Gastroesophageal sphincter (tissue), 4 donors: ENCODE data around the gene ABL1. TPM values are rescaled to one million over a fixed set of nuclear protein-coding genes. Genes with fewer than 3 reads are reported as not detected.

Experiments used
- ATAC-seq: fragments of 150-250 bp; one replicate; pipeline ENCODE4 v1.9.1; 2016; ENCODE audit warnings: mild to moderate bottlenecking, moderate library complexity
- H3K27ac ChIP-seq, 4 donors: fragments of 200-600 bp; sonication (generic) in 3 of 4; 1 replicate in 3 of 4; 2 replicates in 1 of 4; pipeline ENCODE4 v1.5.1; 2016 to 2019
- H3K27me3 ChIP-seq: fragments of 200-600 bp; sonication (generic); one replicate; pipeline ENCODE4 v1.5.1; 2019
- H3K36me3 ChIP-seq, 2 donors: fragments of 200-600 bp; sonication (generic); one replicate each; pipeline ENCODE4 v1.5.1; 2019; ENCODE audit warnings: control low read depth in 1 of 2
- H3K4me1 ChIP-seq, 3 donors: fragments of 200-600 bp; sonication (generic); 1 replicate in 2 of 3; 2 replicates in 1 of 3; pipeline ENCODE4 v1.5.1; 2016 to 2019; ENCODE audit warnings: control low read depth in 2 of 3
- H3K4me3 ChIP-seq, 2 donors: fragments of 200-600 bp; sonication (generic); one replicate each; pipeline ENCODE4 v1.5.1; 2019; ENCODE audit warnings: mild to moderate bottlenecking in 1 of 2, moderate library complexity in 1 of 2
- H3K9me3 ChIP-seq, 3 donors: fragments of 200-600 bp; sonication (generic); one replicate each; pipeline ENCODE4 v1.5.1; 2017 to 2019; ENCODE audit warnings: control low read depth in 2 of 3
- EP300 ChIP-seq: sonication (generic); formaldehyde crosslinking; IDR thresholded peaks from one replicate; pipeline ENCODE4 v1.6.1; 2017; ENCODE audit warnings: antibody characterized with exemption, mild to moderate bottlenecking
- POLR2A ChIP-seq, 2 donors: fragments of 450-650 bp; IDR thresholded peaks; one replicate each; pipeline ENCODE4 v1.6.1; 2017; ENCODE audit warnings: antibody characterized with exemption in 2 of 2, mild to moderate bottlenecking in 2 of 2, moderate library complexity in 1 of 2
- POLR2AphosphoS5 ChIP-seq: sonication (generic); formaldehyde crosslinking; IDR thresholded peaks from one replicate; pipeline ENCODE4 v1.6.1; 2017; ENCODE audit warnings: antibody characterized with exemption
- WGBS, 2 donors: methylation state at CpG; one replicate each; pipeline ENCODE4 v1.1.5; 2018; ENCODE audit warnings: low coverage in 1 of 2; 5-methylcytosine and 5-hydroxymethylcytosine counted together
- total RNA-seq, 4 donors: library from RNA; depleted of rRNA; stranded (reverse); fragments of >200 nt; gene quantifications; one replicate each; pipeline ENCODE4 v1.1.0, GENCODE V29; 2016
- TF ChIP-seq, protein P1 (sequence below), 4 experiments: fragments of 200-600 bp in 2 of 4; fragments of 450-650 bp in 2 of 4; sonication (generic) in 1 of 4; IDR thresholded peaks; one replicate each; pipeline ENCODE4 v1.5.1; 2017 to 2019; ENCODE audit warnings: antibody characterized with exemption in 4 of 4, mild to moderate bottlenecking in 2 of 4, moderate library complexity in 2 of 4

The ABL1 gene
- total RNA-seq, 4 donors from 2014 or later: 81.4 to 147 (median 125) TPM

DNA sequence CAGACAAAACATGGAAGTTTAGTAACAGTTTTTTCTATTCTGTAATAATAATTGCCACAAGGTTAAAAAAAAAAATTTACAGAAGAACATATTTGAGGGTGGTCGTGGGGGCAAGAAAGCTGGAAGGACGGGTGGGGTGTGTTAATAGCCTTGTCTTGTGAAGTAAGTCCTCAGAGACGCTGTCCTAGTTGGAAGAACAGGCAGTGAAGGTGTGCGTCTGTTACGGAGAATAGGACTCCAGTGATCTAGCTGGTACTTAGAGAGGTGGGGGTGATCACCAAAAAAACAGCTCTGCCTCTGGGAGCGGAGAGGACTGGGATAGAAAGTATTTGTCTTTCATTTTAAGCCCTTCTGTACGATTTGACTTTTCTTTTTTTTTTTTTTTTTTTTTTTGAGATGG lies 17.7 kb downstream of the ABL1 start:
- Histone ChIP-seq H3K27ac (peak overlapping the region in 3 of 4 donors; percentile 6 to 98 (median 95)), H3K27me3 (no peaks in the 10 kb centered on the region), H3K9me3 (no peaks in the 10 kb centered on the region), H3K36me3 (peaks cover 0 to 40% of the 10 kb centered on the region in 2 donors), H3K4me1 (peaks cover 2 to 85% (median 19%) of the 10 kb centered on the region in 3 donors), H3K4me3 (no peak overlapping the region)
- no peak for ATAC-seq
- WGBS, 2 donors: 53 to 60% methylated on average over 7 of the region's 7 CpGs
- TF ChIP-seq EP300 (no peak), POLR2AphosphoS5 (no peak)

DNA sequence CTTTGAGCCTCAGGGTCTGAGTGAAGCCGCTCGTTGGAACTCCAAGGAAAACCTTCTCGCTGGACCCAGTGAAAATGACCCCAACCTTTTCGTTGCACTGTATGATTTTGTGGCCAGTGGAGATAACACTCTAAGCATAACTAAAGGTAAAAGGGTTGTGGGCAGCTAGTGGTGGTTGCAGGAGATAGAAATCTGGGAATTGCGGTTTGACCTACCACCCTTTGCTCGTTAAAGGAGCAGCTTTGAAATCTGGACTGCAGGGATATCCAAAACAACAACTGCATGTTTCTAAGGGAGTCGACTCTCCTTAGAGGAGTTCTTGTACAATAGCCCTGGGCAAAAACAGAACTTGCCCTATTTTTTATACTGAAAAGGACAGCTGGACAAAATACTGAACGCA lies 19.0 kb downstream of the ABL1 start:
- H3K27me3 ChIP-seq: no peaks in the 10 kb centered on the region
- WGBS, 2 donors: 70 to 82% methylated on average over 8 of the region's 8 CpGs
- H3K4me1 ChIP-seq: peaks cover 6 to 85% (median 18%) of the 10 kb centered on the region in 3 donors
- no peak overlapping the region for H3K4me3 ChIP-seq
- peak overlapping the region in 2 of 4 donors; percentile 49 to 98 for H3K27ac ChIP-seq
- no peaks in the 10 kb centered on the region for H3K9me3 ChIP-seq
- TF ChIP-seq POLR2AphosphoS5: no peak
- TF ChIP-seq, protein P1, sequence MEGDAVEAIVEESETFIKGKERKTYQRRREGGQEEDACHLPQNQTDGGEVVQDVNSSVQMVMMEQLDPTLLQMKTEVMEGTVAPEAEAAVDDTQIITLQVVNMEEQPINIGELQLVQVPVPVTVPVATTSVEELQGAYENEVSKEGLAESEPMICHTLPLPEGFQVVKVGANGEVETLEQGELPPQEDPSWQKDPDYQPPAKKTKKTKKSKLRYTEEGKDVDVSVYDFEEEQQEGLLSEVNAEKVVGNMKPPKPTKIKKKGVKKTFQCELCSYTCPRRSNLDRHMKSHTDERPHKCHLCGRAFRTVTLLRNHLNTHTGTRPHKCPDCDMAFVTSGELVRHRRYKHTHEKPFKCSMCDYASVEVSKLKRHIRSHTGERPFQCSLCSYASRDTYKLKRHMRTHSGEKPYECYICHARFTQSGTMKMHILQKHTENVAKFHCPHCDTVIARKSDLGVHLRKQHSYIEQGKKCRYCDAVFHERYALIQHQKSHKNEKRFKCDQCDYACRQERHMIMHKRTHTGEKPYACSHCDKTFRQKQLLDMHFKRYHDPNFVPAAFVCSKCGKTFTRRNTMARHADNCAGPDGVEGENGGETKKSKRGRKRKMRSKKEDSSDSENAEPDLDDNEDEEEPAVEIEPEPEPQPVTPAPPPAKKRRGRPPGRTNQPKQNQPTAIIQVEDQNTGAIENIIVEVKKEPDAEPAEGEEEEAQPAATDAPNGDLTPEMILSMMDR (IDR thresholded peaks at IDR 0.05): no peak
- TF ChIP-seq POLR2A (IDR thresholded peaks at IDR 0.05): no peak
- no peak for TF ChIP-seq EP300
- peaks cover 0 to 47% of the 10 kb centered on the region in 2 donors for H3K36me3 ChIP-seq
- ATAC-seq: no peak

GRCh38 chr9:130854835-130855234 lies 19.8 kb downstream of the ABL1 start:
- H3K27ac ChIP-seq: peak overlapping the region in 1 of 4 donors; percentile 83
- peaks cover 8 to 85% (median 16%) of the 10 kb centered on the region in 3 donors for H3K4me1 ChIP-seq
- H3K36me3 ChIP-seq: peaks cover 0 to 49% of the 10 kb centered on the region in 2 donors
- H3K4me3 ChIP-seq: no peak overlapping the region
- TF ChIP-seq, protein P1 (IDR thresholded peaks at IDR 0.05): no peak
- peak in 1 of 2 donors; percentile 11 for TF ChIP-seq POLR2A (IDR thresholded peaks at IDR 0.05)
- no peak for TF ChIP-seq POLR2AphosphoS5
- no peak for TF ChIP-seq EP300
- H3K9me3 ChIP-seq: no peaks in the 10 kb centered on the region
- 96 to 100% methylated on average over 1 to 4 of the region's 9 CpGs for WGBS, 2 donors
- H3K27me3 ChIP-seq: no peaks in the 10 kb centered on the region
- no peak for ATAC-seq

GRCh38 chr9:130856474-130856873 lies 21.4 kb downstream of the ABL1 start:
- H3K9me3 ChIP-seq: no peaks in the 10 kb centered on the region
- no peak for ATAC-seq
- no peaks in the 10 kb centered on the region for H3K27me3 ChIP-seq
- TF ChIP-seq POLR2A (IDR thresholded peaks at IDR 0.05): no peak
- no peak for TF ChIP-seq POLR2AphosphoS5
- TF ChIP-seq, protein P1 (IDR thresholded peaks at IDR 0.05): no peak
- TF ChIP-seq EP300: no peak
- H3K4me3 ChIP-seq: no peak overlapping the region
- H3K36me3 ChIP-seq: peaks cover 0 to 56% of the 10 kb centered on the region in 2 donors
- H3K27ac ChIP-seq: peak overlapping the region in 2 of 4 donors; percentile 83
- peaks cover 17 to 86% (median 20%) of the 10 kb centered on the region in 3 donors for H3K4me1 ChIP-seq
- 40 to 62% methylated on average over 1 to 8 of the region's 8 CpGs for WGBS, 2 donors

GRCh38 chr9:130857864-130858738 lies 23.0 kb downstream of the ABL1 start:
- H3K27ac ChIP-seq: peak overlapping the region; percentile 61 to 83 (median 77)
- H3K27me3 ChIP-seq: no peaks in the 10 kb centered on the region
- whole genome bisulfite sequencing, 2 donors: 15 to 32% methylated on average over 7 to 16 of the region's 22 CpGs
- ATAC-seq: peak; percentile 66
- H3K9me3 ChIP-seq: no peaks in the 10 kb centered on the region
- TF ChIP-seq, protein P1 (IDR thresholded peaks at IDR 0.05): no peak
- TF ChIP-seq POLR2AphosphoS5 (peak; percentile 44), EP300 (no peak), POLR2A (IDR thresholded peaks at IDR 0.05) (no peak)
- no peak overlapping the region for H3K4me3 ChIP-seq
- peaks cover 21 to 86% (median 34%) of the 10 kb centered on the region in 3 donors for H3K4me1 ChIP-seq
- peaks cover 0 to 65% of the 10 kb centered on the region in 2 donors for H3K36me3 ChIP-seq
